Measurements from ENCODE around the gene ACKR2.

The ACKR2 gene

DNA sequence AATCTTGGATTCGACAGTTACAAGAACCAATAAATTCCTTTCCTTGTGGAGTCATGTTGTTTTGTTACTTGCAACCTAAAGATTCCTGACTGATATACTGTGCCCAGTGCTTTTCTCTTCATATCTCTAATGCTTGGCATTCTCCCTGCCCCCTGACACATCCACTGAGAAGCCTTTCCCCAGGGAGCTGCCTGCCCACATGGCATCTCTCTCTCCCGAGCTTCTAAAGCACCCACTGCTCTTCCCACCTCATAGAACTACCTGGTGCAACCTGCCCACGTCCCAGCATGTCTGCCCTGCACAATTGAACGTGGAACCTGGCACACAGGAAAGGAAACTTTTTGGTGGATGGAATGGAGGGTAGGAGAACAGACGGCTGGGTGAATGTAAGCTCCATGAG, 59.6 kb downstream of the ACKR2 start (continued):
- TF ChIP-seq, protein P1, sequence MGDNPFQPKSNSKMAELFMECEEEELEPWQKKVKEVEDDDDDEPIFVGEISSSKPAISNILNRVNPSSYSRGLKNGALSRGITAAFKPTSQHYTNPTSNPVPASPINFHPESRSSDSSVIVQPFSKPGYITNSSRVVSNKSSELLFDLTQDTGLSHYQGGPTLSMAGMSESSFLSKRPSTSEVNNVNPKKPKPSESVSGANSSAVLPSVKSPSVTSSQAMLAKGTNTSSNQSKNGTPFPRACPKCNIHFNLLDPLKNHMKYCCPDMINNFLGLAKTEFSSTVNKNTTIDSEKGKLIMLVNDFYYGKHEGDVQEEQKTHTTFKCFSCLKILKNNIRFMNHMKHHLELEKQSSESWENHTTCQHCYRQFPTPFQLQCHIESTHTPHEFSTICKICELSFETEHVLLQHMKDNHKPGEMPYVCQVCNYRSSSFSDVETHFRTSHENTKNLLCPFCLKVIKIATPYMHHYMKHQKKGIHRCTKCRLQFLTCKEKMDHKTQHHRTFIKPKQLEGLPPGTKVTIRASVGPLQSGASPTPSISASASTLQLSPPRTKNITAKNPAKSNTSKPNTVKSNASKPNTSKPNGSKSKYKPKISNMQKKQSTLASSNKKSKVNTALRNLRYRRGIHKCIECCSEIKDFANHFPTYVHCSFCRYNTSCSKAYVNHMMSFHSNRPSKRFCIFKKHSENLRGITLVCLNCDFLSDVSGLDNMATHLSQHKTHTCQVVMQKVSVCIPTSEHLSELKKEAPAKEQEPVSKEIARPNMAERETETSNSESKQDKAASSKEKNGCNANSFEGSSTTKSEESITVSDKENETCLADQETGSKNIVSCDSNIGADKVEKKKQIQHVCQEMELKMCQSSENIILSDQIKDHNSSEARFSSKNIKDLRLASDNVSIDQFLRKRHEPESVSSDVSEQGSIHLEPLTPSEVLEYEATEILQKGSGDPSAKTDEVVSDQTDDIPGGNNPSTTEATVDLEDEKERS (tag by site-specific recombination; IDR thresholded peaks at IDR 0.05) = no peak
- TF ChIP-seq ZNF843 (tag by site-specific recombination; IDR thresholded peaks at IDR 0.05) (no peak), ZNF785 (tag by site-specific recombination; IDR thresholded peaks at IDR 0.05) (no peak), ZNF776 (tag by site-specific recombination; IDR thresholded peaks at IDR 0.05; ENCODE audit: borderline replicate concordance) (no peak), ELK4 (IDR thresholded peaks at IDR 0.05; ENCODE audit: borderline replicate concordance, low read depth, low read length) (no peak), ZNF596 (tag by site-specific recombination; IDR thresholded peaks at IDR 0.05) (no peak), ZNF654 (tag by site-specific recombination; IDR thresholded peaks at IDR 0.05; ENCODE audit: low read depth) (no peak), SP3 (tag by site-specific recombination; IDR thresholded peaks at IDR 0.05) (no peak), ZNF560 (tag by site-specific recombination; IDR thresholded peaks at IDR 0.05; ENCODE audit: borderline replicate concordance) (no peak)
- TF ChIP-seq, protein P2, sequence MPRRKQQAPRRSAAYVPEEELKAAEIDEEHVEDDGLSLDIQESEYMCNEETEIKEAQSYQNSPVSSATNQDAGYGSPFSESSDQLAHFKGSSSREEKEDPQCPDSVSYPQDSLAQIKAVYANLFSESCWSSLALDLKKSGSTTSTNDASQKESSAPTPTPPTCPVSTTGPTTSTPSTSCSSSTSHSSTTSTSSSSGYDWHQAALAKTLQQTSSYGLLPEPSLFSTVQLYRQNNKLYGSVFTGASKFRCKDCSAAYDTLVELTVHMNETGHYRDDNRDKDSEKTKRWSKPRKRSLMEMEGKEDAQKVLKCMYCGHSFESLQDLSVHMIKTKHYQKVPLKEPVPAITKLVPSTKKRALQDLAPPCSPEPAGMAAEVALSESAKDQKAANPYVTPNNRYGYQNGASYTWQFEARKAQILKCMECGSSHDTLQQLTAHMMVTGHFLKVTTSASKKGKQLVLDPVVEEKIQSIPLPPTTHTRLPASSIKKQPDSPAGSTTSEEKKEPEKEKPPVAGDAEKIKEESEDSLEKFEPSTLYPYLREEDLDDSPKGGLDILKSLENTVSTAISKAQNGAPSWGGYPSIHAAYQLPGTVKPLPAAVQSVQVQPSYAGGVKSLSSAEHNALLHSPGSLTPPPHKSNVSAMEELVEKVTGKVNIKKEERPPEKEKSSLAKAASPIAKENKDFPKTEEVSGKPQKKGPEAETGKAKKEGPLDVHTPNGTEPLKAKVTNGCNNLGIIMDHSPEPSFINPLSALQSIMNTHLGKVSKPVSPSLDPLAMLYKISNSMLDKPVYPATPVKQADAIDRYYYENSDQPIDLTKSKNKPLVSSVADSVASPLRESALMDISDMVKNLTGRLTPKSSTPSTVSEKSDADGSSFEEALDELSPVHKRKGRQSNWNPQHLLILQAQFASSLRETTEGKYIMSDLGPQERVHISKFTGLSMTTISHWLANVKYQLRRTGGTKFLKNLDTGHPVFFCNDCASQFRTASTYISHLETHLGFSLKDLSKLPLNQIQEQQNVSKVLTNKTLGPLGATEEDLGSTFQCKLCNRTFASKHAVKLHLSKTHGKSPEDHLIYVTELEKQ (tag by site-specific recombination; IDR thresholded peaks at IDR 0.05; ENCODE audit: borderline replicate concordance) = no peak

DNA sequence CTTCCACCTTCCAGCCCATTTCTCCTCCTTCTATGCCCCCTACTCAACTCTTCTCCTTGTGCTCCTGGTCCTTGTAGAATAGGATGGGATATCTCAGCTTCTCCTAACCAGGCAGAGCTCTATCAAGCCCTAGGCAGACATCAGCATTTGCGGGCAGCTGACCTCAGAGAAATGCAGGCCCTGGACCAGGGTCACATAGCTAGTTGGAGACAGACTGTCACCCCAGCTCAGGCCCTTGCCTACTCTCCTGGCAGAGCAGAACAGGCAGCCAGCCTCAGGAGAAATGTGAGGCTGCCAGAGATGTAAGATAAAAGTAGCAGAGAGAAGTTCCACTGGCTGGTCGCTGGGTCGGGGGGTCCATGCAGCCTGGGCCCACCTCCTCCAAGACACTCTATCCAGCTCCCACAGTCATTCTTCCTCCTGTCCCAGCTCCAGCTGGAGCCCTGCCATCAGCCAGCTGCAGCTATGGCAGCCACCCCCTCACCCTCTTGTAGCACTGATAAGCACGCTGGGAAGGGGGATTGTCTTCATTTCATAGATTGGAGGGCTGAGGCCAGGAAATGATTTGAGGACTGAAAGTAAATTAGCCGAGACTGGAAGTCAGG, 62.4 kb downstream of the ACKR2 start:
- no peak overlapping the region for H3K4me3 ChIP-seq (ENCODE audit: low read depth, low read length)
- POLR2A ChIA-PET = no interaction called here
- no peak for TF ChIP-seq ZNF354C (tag by site-specific recombination; IDR thresholded peaks at IDR 0.05; ENCODE audit: borderline replicate concordance, low read depth)
- peak; percentile 18; the same call in 1 of the 2 replicates for TF ChIP-seq EGR2 (tag by site-specific recombination; IDR thresholded peaks at IDR 0.05; ENCODE audit: low read depth)
- TF ChIP-seq ZFHX2 (tag by site-specific recombination; conservative IDR thresholded peaks at IDR 0.05) = peak; percentile 46
- no peak for TF ChIP-seq ZNF624 (tag by site-specific recombination; IDR thresholded peaks at IDR 0.05)

DNA sequence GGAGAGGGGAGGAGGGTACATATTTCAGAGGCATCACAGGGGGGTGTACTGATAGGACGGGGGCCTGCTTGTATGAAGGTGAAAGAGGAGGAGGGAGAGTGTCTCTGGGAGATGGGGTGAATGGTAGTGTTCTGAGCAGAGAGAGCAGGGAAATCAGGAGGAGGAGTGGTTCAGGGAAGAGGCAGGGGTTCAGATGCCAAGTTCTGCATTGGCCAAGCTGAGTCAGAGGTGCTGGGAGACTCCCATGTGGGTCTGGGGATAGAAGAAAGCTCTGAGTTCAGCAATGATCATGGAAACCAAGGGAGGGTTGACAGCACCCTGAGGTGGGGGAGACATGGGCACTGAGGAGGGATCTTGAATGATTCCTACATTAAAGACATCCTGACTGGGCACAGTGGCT, 63.5 kb downstream of the ACKR2 start:
- Histone ChIP-seq H3K9me3 (ENCODE audit: control insufficient read depth, insufficient read depth, low read depth, low read length) (no peaks in the 10 kb centered on the region), H3K4me1 (ENCODE audit: control insufficient read depth, insufficient read depth, low read length) (no peaks in the 10 kb centered on the region), H3K27ac (ENCODE audit: extremely low read depth, low read depth, low read length) (no peak overlapping the region), H3K4me3 (ENCODE audit: low read depth, low read length) (no peak overlapping the region), H3K36me3 (ENCODE audit: control insufficient read depth in 2 of 2, insufficient read depth in 1 of 2, low read length in 2 of 2) (no peaks in the 10 kb centered on the region)
- no peak for TF ChIP-seq ZEB2 (tag by site-specific recombination; IDR thresholded peaks at IDR 0.05)
- no peak for TF ChIP-seq SP3 (tag by site-specific recombination; IDR thresholded peaks at IDR 0.05)
- no peak for TF ChIP-seq ZNF623 (tag by site-specific recombination; IDR thresholded peaks at IDR 0.05)
- ChIA-PET CTCF (no interaction called here), POLR2A (no interaction called here)

More for the DNA sequence above, 62.4 kb downstream of the ACKR2 start:
- Histone ChIP-seq H3K36me3 (ENCODE audit: control insufficient read depth in 2 of 2, insufficient read depth in 1 of 2, low read length in 2 of 2) (no peaks in the 10 kb centered on the region), H3K9me3 (ENCODE audit: control insufficient read depth, insufficient read depth, low read depth, low read length) (no peaks in the 10 kb centered on the region), H3K4me1 (ENCODE audit: control insufficient read depth, insufficient read depth, low read length) (no peaks in the 10 kb centered on the region), H3K27ac (ENCODE audit: extremely low read depth, low read depth, low read length) (no peak overlapping the region)
- CTCF ChIA-PET = no interaction called here

Data from HEK293 (cell line).